Omental fat pad (tissue), 4 donors: Measurements from ENCODE around the gene ST8SIA4. TPM values are rescaled to one million over a fixed set of nuclear protein-coding genes. Genes with fewer than 3 reads are reported as not detected.

Experiments
- ATAC-seq: fragments of 150-250 bp; one replicate; pipeline ENCODE4 v1.9.1; 2016; ENCODE audit warnings: mild to moderate bottlenecking, moderate library complexity; ENCODE audit not compliant: low FRiP score
- DNase-seq: peaks from one replicate; pipeline ENCODE4 v3.0.0-alpha.2; 2019; ENCODE audit warnings: low spot score
- CTCF ChIP-seq, 3 donors: fragments of 450-650 bp; IDR thresholded peaks; one replicate each; pipeline ENCODE4 v1.5.1; 2016 to 2017; ENCODE audit warnings: antibody characterized with exemption in 3 of 3, mild to moderate bottlenecking in 3 of 3, moderate library complexity in 2 of 3
- total RNA-seq, 4 donors: library from RNA; depleted of rRNA; stranded (reverse); fragments of >200 nt; gene quantifications; one replicate each; pipeline ENCODE4 v1.1.0, GENCODE V29; 2016

The ST8SIA4 gene
- total RNA-seq, 4 donors from 2014 or later, result 4.2 to 23.5 (median 9.4) TPM

DNA sequence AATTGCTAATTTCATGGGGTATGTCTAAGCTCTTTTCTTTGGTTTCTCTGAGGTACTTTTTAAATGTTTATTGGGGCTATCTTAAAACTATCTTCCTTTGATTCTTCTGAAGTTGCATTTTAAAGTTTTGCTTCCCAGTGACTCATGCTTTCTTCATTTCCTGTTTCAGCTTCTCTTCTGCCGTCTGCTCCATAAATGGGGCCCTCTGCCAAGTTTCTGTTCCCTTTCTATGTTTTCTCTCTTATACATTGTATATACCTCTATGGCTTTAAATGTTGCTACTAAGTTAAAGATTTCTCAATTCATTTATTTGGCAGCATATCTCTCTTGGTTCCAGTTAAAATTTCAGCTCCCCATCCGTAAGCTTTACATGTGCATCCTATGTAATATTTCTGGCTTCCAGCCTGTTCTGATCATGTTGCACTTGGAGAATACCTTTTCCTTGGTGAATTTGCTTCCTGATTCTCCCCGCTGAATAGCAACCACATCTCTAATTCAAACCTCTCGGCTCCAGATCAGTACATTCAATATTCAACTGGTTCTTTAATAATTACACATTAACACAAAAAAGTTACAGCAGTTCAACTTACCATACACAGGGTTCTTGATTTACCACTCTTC, 125.3 kb downstream of the ST8SIA4 start:
- no peak for TF ChIP-seq CTCF (IDR thresholded peaks at IDR 0.05)
- DNase-seq (no peak), ATAC-seq (no peak)

- ATAC-seq (no peak), DNase-seq (no peak)
- no peak for TF ChIP-seq CTCF (IDR thresholded peaks at IDR 0.05)
Measured at GRCh38 chr5:100775533-100775855, 127.6 kb downstream of the ST8SIA4 start.

DNA sequence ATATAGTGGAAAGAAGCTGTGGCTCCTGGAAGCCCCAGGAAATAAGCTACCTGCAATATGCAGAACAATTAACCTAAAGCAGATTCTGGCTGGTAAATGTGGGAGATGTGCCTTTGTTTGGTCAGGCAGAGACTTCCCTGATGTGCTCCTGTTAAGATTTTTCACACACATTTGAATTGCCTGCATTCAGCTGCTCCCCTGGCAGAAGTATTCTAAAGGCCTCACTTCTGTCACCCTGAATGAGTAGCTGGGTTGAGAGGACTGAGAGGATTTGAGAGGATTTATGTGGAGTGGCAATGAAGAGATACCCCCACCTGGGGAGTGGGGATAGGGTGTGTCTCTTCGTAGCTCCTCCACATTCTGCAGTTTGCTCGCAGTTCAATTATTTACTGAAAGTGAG, 130.5 kb downstream of the ST8SIA4 start:
- TF ChIP-seq CTCF (IDR thresholded peaks at IDR 0.05), result no peak
- no peak for ATAC-seq

GRCh38 chr5:100772006-100772405, 131.1 kb downstream of the ST8SIA4 start:
- DNase-seq, result no peak
- no peak for TF ChIP-seq CTCF (IDR thresholded peaks at IDR 0.05)
- ATAC-seq, result no peak

More for the DNA sequence above, 130.5 kb downstream of the ST8SIA4 start:
- no peak for DNase-seq

- ATAC-seq, result no peak
- no peak for DNase-seq
- TF ChIP-seq CTCF (IDR thresholded peaks at IDR 0.05), result no peak
Measured at GRCh38 chr5:100771181-100771580, 131.9 kb downstream of the ST8SIA4 start.

GRCh38 chr5:100768221-100768620, 134.9 kb downstream of the ST8SIA4 start:
- ATAC-seq (no peak), DNase-seq (no peak)
- no peak for TF ChIP-seq CTCF (IDR thresholded peaks at IDR 0.05)

GRCh38 chr5:100762995-100763394, 140.1 kb downstream of the ST8SIA4 start:
- ATAC-seq, result no peak
- no peak for TF ChIP-seq CTCF (IDR thresholded peaks at IDR 0.05)
- no peak for DNase-seq
